LNCAP (cell line): ENCODE data around the gene MSL3.

Experiments used
- TF ChIP-seq, protein P1 (sequence below): fragments of 450-650 bp; IDR thresholded peaks from 2 replicates; pipeline ENCODE4 v1.5.1; 2017; ENCODE audit warnings: mild to moderate bottlenecking

MSL3 gene

DNA sequence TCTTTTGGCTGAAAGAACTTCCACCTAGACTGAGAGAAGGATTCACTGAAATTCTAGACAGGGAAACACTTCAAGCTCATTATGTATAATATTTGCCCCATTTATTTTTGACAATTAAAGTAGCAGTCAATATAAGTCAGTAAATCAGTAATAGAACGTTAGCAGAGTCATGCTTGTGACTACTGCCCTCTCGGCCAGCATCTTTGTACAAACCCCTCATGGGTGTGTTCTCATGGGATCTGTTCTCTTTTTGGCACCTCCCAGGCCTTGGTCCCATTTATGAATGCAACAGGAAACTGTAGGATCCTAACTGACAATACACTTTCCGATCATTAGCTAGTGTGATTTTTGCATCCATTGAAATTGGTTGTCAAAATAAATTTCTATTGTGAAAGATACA lies 2.9 kb downstream of the MSL3 start:
- TF ChIP-seq, protein P1, sequence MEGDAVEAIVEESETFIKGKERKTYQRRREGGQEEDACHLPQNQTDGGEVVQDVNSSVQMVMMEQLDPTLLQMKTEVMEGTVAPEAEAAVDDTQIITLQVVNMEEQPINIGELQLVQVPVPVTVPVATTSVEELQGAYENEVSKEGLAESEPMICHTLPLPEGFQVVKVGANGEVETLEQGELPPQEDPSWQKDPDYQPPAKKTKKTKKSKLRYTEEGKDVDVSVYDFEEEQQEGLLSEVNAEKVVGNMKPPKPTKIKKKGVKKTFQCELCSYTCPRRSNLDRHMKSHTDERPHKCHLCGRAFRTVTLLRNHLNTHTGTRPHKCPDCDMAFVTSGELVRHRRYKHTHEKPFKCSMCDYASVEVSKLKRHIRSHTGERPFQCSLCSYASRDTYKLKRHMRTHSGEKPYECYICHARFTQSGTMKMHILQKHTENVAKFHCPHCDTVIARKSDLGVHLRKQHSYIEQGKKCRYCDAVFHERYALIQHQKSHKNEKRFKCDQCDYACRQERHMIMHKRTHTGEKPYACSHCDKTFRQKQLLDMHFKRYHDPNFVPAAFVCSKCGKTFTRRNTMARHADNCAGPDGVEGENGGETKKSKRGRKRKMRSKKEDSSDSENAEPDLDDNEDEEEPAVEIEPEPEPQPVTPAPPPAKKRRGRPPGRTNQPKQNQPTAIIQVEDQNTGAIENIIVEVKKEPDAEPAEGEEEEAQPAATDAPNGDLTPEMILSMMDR, result no peak

- TF ChIP-seq, protein P1, result no peak
Observed at GRCh38 chrX:11764602-11765067, 6.6 kb downstream of the MSL3 start.

GRCh38 chrX:11765449-11765848 lies 7.4 kb downstream of the MSL3 start:
- TF ChIP-seq, protein P1, result no peak

DNA sequence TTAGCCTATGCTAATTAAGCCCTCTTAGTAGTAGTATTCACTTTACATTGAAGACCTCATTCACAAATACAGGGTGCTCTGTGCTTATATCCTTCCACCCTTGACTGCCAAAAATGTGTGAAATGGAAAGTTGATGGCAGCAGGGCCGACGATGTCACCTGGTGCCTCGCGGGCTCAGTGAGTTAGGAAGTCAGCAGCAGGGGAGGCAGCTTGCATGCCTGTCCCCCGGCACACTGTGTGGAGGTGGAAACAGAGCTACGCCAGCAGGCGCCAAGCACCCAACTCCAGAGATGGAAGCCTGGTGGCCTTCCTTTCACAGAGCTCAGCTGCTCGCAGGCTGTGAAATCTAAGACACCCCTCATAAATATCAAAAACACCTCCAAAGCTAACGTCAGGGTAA lies 8.4 kb downstream of the MSL3 start:
- TF ChIP-seq, protein P1, result no peak

GRCh38 chrX:11768039-11768438 lies 10.0 kb downstream of the MSL3 start:
- TF ChIP-seq, protein P1, result no peak

GRCh38 chrX:11770320-11770719 lies 12.3 kb downstream of the MSL3 start:
- TF ChIP-seq, protein P1, result peak; percentile 62

DNA sequence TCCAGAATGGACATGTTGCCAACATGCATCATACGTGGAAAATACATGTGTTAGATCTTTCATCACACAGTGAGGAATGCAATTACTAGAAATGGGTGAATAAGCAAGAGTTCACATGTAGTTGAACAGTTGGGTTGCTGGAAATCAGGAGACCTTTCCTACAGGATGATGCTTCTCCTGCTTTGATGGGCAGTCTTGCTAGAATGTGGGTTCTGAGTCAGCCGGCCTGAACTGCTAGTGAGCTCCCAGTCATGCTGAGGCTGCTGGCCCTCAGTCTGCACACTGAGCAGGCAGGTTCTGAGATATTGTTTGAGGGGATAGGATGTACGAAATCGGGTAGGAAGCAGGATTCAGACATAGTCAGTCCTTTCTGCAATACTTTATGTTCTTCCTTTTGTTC lies 20.2 kb downstream of the MSL3 start:
- TF ChIP-seq, protein P1, result no peak

DNA sequence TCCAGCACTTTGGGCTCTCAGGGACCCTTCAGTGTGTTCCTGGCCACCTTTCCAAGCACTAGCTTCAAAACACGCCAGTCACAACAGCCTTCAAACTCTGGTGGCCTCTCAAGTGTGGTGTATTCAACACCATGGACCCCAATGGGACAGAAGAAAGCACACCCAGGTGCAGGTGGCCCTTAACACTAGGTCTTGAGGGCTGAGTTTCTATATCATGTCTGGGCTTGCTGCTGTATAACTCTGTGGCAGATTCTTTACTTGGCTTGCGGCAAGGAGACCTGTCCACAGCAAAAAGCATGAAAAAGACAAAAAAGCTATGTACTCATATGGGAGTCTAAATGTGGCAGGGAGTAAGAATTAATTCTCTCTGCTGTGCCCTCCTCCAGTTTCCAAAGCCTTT lies 23.1 kb downstream of the MSL3 start:
- TF ChIP-seq, protein P1, result no peak
